Inflammatory macrophage treated with lipopolysaccharide for 4 hours (primary cell): Measurements from ENCODE around the gene PBLD.
A peak's percentile ranks its signal among the peaks of the same experiment; 100 is the strongest.

Experiments used
- DNase-seq: peaks from one replicate; pipeline ENCODE4 v3.0.0-alpha.2; 2020

PBLD gene

GRCh38 chr10:68332259-68333057, at the start of gene PBLD:
Gene PBLD, minus strand, starts transcription at chr10:68332928. Its CDS starts 26,084 bp downstream, at chr10:68306844.
- peak; percentile 57 for DNase-seq

DNA sequence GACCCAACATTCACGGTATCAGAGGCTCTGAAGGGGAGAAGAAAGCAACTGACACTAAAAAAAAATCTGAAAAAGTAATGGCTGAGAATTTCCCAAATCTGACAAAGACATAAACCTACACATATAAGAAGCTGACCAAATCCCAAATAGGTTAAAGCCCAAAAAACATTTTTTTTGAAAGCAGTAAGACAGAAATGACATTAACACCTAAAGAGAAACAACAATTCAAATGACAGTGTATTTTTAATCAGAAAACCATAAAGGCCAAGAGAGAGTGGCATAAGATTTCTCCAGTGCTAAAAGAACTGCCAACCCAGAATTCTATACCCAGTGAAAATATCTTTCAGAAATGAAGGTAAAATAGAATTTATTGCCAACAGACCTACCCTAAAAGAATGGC, 38.9 kb upstream of the PBLD start:
- no peak for DNase-seq

DNA sequence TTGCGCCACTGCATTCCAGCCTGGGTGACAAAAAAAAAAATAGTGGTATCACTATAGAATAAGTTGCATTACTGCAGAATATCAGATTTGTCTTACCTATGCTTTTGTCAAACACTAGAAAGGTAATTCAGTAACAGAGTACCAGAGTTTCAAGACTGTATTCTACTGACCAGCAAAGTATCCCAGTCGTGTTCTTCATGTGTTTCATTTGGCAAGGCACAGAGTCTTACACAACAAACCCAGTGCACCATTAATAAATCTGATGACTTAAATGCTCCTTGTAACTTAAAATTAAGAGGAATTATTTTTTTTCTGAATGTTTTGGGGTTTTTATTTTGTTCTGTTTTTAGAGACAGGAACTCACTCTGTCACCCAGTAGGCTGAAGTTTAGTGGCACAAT, 34.4 kb upstream of the PBLD start:
- no peak for DNase-seq

DNA sequence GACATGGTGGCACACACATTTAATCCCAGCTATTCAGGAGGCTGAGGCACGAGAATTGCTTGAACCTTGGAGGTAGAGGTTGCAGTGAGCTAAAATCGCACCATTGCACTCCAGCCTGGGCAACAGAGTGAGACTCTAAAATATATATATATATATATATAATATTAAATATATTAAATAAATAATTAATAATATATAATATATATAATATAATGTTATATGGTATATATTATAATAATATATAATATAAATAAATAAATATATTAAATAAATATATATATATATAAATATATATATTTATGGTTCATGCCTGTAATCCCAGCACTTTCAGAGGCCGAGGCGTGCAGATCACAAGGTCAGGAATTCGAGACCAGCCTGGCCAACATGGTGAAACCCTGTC, 33.9 kb upstream of the PBLD start:
- no peak for DNase-seq

DNA sequence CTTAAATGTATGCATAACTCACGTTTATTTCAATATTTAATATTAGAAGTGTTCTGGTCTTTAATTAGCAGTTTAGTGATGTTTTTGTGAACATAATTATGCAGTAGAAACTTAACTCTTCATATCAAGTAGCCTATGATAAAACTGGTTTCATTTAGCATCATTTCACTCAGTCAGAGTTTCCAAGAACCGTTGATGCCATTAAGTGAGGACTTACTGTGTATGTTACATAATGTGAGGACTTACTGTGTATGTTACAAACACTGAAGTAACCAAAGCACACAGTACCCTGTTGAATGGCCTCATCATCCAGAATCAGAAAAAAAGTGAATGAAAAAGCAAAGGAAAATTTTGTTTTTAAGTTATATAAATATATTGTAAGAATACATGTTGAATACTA, 32.9 kb upstream of the PBLD start:
- DNase-seq, result no peak

GRCh38 chr10:68364101-68364886, 31.6 kb upstream of the PBLD start:
- DNase-seq, result no peak

DNA sequence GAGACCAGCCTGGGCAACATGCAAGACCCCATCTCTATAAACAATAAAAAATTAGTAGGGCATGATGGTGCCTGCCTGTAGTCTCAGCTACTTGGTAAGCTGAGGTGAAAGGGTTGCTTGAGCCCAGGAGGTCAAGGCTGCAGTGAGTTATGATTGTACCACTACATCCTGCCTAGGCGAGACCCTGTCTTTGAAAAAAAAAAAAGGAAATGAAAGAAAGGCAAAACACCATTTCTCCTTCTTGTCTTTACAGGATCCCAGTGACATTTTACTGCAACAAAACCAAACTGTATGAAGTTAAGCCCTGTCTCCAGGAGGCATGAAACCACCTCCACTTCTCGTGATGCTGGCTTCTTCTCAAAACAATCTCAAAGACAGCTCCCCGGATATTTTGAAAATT, 29.9 kb upstream of the PBLD start:
- DNase-seq, result no peak

DNA sequence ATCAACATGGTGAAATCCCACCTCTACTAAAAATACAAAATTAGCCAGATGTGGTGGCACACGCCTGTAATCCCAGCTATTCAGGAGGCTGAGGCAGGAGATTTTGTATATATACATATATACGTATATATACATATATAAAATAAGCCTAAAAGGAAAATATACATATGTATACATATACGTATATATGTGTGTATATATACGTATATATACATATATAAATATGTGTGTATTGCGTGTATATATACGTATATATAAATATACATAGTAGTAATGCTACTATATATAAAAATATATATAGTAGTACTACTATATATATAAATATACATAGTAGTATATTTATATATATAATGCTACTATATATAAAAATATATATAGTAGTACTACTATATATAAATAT, 26.5 kb upstream of the PBLD start:
- no peak for DNase-seq

DNA sequence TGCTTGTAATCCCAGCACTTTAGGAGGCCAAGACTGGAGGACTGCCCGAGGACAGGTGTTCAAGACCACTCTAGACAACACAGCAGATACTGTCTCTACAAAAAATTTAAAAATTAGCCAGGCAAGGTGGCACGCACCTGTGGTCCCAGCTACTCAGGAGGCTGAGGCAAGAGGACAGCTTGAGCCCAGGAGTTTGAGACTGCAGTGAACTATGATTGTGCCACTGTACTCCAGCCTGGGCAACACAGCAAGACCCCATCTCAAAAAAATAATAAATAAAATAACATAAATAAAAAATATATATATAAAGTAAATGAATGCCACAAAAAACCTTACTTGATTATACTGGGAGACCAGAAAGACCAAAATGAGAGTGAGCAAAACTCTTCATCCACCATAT, 20.8 kb upstream of the PBLD start:
- no peak for DNase-seq

DNA sequence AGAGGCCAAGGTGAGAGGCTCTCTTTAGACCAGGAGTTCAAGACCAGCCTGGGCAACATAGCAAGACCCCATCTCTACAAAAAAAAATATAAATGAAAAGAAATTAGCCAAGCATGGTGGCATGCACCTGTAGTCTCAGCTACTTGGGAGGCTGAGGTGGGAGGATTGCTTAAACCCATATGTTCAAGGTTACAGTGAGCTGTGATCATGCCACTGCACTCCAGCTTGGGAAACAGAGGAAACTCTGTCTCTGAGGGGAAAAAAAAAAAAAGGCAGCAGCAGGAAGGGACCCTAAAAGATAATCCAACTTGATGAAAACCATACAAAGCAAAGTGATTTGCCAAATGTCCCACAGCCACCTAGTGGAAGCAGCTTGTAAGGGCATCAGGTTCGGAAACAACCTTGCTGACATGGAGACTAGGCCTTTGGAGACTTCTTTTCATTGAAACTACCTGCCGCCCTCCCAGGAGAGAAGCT, 15.6 kb upstream of the PBLD start:
- peak; percentile 33 for DNase-seq

DNA sequence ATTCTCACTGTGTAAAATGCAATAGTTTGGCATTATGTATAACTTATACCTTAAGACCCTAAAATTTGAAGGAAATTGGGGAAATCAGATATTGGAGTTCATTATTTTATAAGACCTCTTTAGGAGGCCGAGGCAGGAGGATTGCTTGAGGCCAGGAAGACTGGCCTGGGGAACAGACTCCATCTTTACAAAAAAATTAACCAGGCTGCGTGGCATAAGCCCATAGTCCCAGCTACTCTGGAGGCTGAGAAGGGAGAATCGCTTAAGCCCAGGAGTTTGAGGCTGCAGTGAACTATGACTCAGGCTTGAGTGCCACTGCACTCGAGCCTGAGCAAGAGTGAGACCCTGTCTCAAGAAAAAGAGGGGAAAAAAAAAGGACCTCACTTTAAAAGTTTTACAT, 14.0 kb upstream of the PBLD start:
- DNase-seq, result no peak

DNA sequence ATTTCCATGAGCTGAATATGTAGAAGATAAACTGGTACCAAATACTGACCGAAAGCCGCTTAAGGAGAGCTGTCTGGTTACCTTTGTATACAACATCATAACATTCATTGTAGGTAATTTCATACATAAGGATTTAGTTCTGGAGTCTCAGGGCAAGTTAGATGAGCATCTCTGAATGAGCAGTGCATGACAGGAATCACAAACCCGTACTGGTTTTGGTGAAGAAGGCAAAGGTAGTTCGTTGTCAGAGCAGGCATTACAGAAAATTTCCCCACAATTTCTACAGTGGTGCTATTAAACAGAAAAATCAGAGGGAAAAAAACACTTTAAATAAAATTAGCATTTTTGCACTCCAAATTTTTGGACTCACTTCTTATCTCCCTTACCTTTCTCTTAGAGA, 12.9 kb upstream of the PBLD start:
- DNase-seq, result no peak

GRCh38 chr10:68342909-68343516, 10.3 kb upstream of the PBLD start:
- no peak for DNase-seq

GRCh38 chr10:68340358-68341080, 7.8 kb upstream of the PBLD start:
- DNase-seq, result no peak

DNA sequence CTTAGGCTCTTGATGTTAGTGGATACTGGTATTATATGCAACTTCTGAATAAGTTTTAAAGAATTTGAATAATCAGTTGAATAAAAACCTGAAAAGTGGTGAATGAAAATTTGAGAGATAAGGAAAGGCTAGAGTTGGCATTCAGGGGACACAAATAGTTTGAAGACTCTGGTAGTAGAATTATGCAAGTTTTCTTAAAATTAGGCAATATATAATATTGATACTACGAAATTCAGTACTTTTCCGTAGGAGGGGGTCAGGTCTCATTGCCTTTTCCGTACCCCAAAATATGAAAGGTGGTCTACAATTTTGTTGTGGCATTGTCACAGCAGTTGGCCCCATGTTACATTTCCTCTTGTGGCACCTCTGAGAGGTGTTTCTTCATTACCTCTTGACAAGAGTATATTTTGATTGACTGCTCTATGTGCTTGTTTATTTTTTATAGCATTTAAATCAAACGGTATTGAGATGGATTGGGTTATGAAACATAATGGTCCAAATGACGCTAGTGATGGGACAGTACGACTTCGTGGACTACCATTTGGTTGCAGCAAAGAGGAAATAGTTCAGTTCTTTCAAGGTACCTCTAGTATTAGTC, 4.1 kb upstream of the PBLD start:
- DNase-seq, result no peak

- no peak for DNase-seq
Observed at GRCh38 chr10:68334672-68335467, 2.1 kb upstream of the PBLD start.

DNA sequence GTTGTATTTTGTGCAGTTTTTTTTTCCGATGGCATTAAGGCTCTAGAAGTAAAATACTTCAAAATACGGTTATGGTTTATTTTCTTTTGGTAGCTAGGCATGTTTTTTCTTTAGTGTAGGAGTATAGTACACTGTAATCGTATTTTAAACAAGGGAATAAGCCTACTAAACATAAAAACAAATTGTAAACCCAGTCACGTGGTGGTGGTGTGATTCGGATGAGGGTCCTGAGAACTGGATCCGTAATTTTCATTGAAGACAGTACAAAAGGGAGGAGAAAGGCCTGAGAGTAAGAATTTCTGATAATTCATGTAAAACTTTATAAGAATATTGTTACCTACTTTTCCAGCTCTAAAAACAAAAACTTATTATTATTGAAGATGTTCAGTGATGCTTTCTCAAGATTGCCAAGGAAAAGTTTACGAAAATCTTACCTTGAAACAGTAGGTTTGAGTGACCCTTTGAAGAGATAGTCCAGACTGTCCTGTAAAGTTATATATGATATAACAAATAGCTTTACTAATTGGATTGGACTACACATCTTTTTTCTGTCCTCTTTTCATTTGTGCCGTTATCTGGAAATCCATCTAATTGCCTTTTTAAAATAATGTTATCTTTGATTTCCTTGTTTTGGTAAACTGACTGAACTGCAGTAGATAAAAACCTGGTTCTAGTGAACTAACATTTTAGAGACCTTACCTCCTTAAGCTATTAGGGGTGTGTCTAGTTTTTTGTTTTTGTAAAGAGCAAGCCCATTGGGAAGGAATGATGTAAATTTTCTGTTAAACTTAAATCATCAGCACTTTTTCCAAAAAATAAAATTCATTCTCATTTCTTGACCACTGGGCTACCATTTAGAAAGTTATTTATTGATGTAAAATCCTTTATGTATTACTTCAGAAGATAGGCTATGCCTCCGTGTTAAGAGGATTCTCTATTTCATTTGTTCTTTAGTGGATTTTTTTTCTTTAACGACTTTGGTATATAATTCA, 1.0 kb upstream of the PBLD start:
- no peak for DNase-seq

DNA sequence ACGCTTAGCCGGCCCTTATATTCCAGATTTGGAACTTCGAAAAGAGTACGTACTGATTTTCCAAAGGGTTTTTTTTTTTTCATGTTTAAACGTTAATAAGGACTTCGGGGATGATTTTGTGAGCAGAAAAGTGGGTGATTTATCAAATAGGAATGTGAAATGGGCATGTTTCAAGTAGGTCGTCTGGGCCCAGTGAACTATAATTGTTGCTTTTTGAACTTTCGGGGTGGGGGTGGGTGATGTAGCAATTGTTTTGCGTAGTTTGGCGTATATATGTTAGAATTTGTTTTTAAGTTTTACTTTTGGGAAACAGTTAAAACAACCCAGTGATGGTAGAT, 299 bp upstream of the PBLD start:
- no peak for DNase-seq

DNA sequence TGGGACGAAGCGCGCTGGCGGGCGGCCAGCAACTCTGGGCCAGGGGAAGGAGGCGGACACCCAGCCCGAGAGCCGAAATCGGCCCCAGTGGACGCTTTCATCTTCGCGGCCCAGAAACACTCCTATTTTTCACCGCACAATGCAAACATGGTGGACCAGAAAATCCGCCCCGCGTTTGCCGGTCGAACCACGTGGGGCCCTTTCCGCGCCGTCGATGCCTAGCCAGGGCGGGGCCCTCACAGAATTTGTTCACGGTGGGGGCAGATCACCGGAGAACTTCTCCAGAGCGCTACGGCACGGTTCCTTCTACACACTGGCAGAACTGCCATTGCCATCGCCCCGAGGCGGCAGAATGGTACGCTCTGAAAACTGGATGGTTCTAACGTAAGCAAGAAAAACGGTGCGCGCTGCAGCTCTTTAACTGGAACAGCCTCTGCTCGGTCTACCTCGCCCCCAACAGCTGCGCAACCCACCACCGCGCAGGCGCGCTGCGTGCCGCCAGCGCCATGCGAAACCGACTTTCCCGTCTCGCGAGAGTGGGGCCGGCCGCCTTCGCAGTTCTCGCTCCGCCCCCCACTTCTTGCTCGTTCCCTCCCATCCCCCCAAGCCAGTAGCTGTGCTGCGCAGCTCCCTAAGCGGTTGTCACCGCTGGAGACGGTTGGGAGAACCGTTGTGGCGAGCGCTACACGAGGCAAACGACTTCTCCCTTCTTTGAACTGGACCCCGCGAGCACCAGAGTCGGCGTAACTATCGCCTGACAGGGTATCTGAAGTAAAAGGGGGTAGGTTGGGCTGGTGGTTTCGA, 1.1 kb downstream of the PBLD start, which contains the start of gene HNRNPH3:
HNRNPH3 (plus strand) TSS at position 610 of the 804 bp plus-strand sequence. CDS start 5,158 bp downstream, outside the sequence.
- DNase-seq, result peak; percentile 98
